ENCODE data around the gene C15orf62. TPM values are rescaled to one million over a fixed set of nuclear protein-coding genes. Genes with fewer than 3 reads are reported as not detected.

The C15orf62 gene
- total RNA-seq, 4 donors from 2014 or later = 0.66 to 0.85 TPM; not detected in 2

DNA sequence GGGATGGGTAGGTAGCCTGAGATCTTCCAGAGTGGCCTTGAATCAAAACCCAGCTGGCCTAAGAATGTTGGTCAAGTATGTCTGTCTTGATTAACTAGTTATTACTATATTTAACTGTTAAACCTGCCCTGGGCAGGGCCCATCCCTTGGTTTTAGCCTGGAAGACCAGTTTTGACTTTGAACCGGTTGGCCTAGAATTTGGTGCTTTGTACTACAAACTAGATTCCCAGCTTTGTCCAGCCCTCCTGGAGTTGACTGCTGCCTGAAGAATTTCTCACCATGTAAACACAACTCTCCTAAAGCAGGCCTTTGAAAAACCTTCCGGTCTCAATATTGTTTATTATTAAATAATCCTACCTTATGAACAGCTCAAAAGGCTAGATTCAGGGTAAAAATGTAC is 16.0 kb downstream of the C15orf62 start:
- TF ChIP-seq, protein P1, sequence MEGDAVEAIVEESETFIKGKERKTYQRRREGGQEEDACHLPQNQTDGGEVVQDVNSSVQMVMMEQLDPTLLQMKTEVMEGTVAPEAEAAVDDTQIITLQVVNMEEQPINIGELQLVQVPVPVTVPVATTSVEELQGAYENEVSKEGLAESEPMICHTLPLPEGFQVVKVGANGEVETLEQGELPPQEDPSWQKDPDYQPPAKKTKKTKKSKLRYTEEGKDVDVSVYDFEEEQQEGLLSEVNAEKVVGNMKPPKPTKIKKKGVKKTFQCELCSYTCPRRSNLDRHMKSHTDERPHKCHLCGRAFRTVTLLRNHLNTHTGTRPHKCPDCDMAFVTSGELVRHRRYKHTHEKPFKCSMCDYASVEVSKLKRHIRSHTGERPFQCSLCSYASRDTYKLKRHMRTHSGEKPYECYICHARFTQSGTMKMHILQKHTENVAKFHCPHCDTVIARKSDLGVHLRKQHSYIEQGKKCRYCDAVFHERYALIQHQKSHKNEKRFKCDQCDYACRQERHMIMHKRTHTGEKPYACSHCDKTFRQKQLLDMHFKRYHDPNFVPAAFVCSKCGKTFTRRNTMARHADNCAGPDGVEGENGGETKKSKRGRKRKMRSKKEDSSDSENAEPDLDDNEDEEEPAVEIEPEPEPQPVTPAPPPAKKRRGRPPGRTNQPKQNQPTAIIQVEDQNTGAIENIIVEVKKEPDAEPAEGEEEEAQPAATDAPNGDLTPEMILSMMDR (IDR thresholded peaks at IDR 0.05; ENCODE audit: low read depth) = no peak

DNA sequence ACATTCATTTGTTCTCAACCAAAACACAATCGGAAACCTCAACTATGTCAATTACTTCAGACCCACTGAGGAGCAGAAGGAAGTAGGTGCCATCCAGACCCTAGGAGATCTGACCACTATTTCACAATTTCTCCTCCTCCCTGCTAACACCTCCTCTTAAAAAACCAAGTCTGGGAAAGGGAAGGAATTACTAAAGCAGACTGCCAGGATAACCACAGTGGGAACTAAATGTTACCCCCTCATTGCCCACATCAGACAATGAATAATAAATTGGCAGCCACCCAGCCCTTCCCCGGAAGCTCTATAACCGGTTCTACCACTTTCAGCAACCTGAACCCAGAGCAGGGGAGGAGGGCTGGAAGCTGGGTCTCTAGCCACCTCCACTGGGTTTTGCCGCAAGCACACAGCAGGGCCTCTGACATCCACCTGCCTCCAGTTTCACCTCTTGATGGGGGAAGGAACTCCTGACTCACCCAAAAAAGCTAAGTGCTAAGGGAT is 17.6 kb downstream of the C15orf62 start:
- TF ChIP-seq, protein P1 (IDR thresholded peaks at IDR 0.05; ENCODE audit: low read depth) = no peak

DNA sequence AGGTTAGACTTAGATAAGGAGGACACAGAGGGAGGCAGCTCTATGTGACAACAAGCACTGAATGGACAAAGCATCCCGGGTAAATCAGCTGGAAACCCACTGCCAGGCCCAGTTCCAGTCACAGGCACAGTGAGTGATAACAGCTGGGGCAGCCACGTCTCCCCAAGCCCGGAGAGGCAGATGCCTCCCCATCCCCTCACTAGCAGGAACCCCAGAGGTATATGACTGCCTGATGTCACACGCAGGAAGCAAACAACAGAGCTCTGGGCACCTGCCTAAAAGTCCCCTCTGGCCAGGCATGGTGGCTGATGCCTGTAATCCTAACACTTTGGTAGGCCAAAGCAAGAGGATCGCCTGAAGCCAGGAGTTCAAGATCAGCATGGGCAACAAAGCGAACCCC is 18.2 kb downstream of the C15orf62 start:
- TF ChIP-seq, protein P1 (IDR thresholded peaks at IDR 0.05; ENCODE audit: low read depth) = no peak

DNA sequence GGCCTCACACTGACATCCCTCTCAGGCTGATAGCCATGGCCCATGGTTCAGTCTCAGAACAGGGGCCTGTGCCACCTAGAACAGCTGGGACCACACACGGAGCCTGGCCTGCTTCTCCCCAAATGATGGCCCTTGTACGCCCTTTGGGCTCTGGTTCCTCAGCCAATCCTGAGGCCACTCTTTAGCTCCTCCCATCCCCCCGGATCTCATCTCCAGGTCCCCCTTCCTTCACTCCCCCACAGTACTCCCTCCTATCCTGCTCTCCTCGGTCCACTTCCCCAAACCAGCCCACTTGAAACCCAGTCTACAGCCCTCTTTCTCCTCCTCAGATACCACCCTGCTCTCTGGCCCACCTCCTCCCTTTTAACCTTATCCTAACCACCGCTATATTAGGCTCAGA is 19.3 kb downstream of the C15orf62 start:
- TF ChIP-seq, protein P1 (IDR thresholded peaks at IDR 0.05; ENCODE audit: low read depth) = no peak

DNA sequence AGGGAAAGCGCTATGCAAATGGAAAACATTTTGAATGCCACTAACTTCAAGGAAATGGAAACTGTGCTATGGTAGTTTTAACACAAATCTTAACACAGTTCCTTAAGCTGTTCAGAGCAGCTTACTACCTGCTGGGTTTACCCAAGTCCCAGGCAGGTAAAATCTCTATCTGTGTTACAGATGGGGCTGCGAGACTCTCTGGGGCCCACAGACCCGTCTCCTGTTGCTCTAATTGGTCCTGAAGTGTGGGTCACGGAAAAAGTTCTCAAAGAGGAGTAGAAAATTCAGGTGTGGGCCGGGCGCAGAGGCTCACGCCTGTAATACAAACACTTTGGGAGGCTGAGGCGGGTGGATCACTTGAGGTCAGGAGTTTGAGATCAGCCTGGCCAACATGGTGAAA is 20.2 kb downstream of the C15orf62 start:
- TF ChIP-seq, protein P1 (IDR thresholded peaks at IDR 0.05; ENCODE audit: low read depth) = no peak

DNA sequence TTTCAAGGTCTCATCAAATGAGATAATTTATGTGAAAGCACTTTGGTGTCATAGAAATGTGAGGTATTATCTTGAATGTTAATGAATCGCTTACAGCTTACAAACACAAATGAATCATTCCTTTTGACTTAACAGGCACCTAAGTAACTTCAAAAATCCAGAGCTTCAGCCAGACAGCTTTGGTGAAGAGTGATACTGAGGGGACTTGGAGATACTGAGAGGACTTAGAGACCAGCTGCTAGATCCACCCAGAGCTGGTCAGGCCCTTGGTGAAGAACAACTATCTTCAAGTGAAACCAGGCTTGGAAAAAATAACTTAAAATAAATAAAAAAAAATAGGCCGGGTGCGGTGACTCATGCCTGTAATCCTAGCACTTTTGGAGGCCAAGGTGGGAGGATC is 20.9 kb downstream of the C15orf62 start:
- TF ChIP-seq, protein P1 (IDR thresholded peaks at IDR 0.05; ENCODE audit: low read depth) = no peak

DNA sequence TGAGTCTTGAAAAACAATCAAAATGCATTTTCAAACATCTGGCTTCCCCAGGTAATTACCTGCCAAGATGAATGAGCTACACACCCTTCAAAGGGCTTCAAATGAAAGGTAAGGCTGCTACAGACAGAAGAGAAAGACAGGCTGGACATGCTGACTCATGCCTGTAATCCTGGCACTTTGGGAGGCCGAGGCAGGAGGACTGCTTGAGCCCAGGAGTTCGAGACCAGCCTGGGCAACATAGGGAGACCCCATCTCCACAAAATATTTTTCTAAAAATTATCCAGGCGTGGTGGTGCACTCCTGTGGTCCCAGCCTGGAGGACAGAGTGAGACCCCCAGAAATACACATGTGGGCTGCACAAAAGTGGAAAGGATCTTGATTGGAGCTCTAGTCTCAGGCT is 22.6 kb downstream of the C15orf62 start:
- TF ChIP-seq, protein P1 (IDR thresholded peaks at IDR 0.05; ENCODE audit: low read depth) = no peak

Data from subcutaneous adipose tissue (tissue), 4 donors.